ENCODE data around the gene PIP4P1. TPM values are rescaled to one million over a fixed set of nuclear protein-coding genes. Genes with fewer than 3 reads are reported as not detected.
A peak's percentile ranks its signal among the peaks of the same experiment; 100 is the strongest.

PIP4P1 gene
- total RNA-seq, 1 donor from 2014 or later = 40.2 TPM

DNA sequence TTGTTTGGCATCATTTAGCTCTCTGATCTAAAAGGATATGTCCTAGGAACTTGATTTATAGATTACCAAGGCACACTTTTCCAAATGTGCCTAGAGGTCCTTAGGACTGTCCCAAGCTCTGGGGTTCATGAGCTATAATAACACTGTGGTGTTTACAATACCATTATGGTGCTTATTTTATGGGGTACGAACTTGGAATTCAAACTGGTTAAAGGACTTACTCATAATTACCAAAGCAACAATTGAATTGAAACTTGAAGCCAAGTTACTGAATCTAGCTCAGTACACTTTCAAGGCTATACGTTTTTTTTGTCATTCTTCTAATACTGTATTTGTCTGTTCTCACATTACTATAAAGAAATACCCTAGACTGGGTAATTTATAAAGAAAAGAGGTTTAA is 38.3 kb downstream of the PIP4P1 start:
- H3K27ac ChIP-seq = no peak overlapping the region
- H3K4me1 ChIP-seq = peaks cover 4% of the 10 kb centered on the region
- no peaks in the 10 kb centered on the region for H3K27me3 ChIP-seq
- intact Hi-C loops (cut with DNase I) = no loop called here
- TF ChIP-seq, protein P1, sequence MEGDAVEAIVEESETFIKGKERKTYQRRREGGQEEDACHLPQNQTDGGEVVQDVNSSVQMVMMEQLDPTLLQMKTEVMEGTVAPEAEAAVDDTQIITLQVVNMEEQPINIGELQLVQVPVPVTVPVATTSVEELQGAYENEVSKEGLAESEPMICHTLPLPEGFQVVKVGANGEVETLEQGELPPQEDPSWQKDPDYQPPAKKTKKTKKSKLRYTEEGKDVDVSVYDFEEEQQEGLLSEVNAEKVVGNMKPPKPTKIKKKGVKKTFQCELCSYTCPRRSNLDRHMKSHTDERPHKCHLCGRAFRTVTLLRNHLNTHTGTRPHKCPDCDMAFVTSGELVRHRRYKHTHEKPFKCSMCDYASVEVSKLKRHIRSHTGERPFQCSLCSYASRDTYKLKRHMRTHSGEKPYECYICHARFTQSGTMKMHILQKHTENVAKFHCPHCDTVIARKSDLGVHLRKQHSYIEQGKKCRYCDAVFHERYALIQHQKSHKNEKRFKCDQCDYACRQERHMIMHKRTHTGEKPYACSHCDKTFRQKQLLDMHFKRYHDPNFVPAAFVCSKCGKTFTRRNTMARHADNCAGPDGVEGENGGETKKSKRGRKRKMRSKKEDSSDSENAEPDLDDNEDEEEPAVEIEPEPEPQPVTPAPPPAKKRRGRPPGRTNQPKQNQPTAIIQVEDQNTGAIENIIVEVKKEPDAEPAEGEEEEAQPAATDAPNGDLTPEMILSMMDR (IDR thresholded peaks at IDR 0.05) = no peak
- no peak overlapping the region for H3K4me3 ChIP-seq
- no peaks in the 10 kb centered on the region for H3K9me3 ChIP-seq
- H3K36me3 ChIP-seq = no peaks in the 10 kb centered on the region
- ATAC-seq (no peak), DNase-seq (no peak)

DNA sequence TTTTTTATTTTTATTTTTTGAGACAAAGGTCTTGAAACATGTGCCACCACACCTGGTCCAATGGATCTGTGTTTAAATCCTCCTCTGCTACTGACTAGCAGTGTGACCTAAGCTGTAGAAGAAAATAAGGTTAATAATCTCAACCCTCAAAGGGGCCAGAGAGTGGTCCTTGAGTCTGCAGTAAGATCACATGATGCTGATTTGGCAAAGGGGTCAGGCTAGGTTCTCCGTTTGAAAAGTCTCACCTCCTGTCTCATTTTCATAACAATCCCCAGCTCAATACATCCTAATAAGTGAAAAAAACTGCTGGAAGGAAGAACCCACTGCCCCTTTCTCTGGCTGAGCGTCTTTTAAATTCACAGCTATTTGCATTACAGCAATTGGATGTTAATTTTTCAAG is 40.0 kb downstream of the PIP4P1 start:
- Histone ChIP-seq H3K4me3 (no peak overlapping the region), H3K27me3 (no peaks in the 10 kb centered on the region), H3K4me1 (no peaks in the 10 kb centered on the region), H3K36me3 (no peaks in the 10 kb centered on the region), H3K27ac (no peak overlapping the region), H3K9me3 (no peaks in the 10 kb centered on the region)
- ATAC-seq (no peak), DNase-seq (no peak)
- intact Hi-C loops (cut with DNase I) = no loop called here
- TF ChIP-seq, protein P1 (IDR thresholded peaks at IDR 0.05) = no peak

DNA sequence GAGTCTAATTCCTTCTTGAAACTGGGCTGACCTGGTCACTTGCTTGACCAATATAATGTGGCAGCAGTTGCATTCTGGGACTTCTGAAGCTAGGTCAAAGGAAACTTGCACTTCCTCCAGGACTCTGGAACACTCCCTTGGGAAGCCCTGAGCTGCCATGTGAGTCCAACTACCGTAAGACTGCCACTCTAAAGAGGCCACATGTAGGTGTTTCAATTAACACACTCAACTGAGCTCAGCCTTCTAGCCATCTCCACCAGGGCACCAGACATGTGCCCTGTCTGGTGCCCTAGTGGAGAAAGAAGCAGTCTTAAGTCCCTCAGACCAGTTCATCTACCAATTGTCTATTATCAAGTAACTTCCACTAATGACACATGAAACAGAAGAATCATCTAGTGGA is 41.8 kb downstream of the PIP4P1 start:
- H3K27ac ChIP-seq = no peak overlapping the region
- no peaks in the 10 kb centered on the region for H3K9me3 ChIP-seq
- intact Hi-C loops (cut with DNase I) = no loop called here
- H3K36me3 ChIP-seq = no peaks in the 10 kb centered on the region
- TF ChIP-seq, protein P1 (IDR thresholded peaks at IDR 0.05) = no peak
- no peaks in the 10 kb centered on the region for H3K4me1 ChIP-seq
- DNase-seq (no peak), ATAC-seq (peak; percentile 11)
- H3K27me3 ChIP-seq = no peaks in the 10 kb centered on the region
- H3K4me3 ChIP-seq = no peak overlapping the region

DNA sequence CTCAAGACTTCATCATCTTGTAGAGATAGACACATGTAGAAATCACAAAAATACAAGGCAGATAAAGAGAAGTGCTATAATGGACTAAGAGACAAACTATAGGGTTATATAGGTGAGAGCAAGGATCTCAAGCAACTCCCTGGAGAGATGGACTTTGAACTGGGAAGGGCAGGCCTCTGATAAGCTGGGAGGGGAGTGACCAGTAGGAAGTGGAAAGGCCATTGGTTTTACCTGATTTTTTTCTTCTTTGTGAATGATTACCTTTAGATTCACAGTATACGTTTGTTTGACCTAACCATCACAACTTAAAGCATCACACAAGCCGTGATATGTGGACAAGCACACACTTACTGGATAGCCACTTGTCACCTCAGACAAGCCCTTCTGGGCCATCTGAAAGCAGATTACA is 42.7 kb downstream of the PIP4P1 start:
- DNase-seq = no peak
- no peak overlapping the region for H3K27ac ChIP-seq
- TF ChIP-seq, protein P1 (IDR thresholded peaks at IDR 0.05) = no peak
- intact Hi-C loops (cut with DNase I) = no loop called here
- no peak overlapping the region for H3K4me3 ChIP-seq
- no peak for ATAC-seq
- H3K36me3 ChIP-seq = no peaks in the 10 kb centered on the region
- H3K27me3 ChIP-seq = no peaks in the 10 kb centered on the region
- H3K9me3 ChIP-seq = no peaks in the 10 kb centered on the region
- peaks cover 5% of the 10 kb centered on the region for H3K4me1 ChIP-seq

DNA sequence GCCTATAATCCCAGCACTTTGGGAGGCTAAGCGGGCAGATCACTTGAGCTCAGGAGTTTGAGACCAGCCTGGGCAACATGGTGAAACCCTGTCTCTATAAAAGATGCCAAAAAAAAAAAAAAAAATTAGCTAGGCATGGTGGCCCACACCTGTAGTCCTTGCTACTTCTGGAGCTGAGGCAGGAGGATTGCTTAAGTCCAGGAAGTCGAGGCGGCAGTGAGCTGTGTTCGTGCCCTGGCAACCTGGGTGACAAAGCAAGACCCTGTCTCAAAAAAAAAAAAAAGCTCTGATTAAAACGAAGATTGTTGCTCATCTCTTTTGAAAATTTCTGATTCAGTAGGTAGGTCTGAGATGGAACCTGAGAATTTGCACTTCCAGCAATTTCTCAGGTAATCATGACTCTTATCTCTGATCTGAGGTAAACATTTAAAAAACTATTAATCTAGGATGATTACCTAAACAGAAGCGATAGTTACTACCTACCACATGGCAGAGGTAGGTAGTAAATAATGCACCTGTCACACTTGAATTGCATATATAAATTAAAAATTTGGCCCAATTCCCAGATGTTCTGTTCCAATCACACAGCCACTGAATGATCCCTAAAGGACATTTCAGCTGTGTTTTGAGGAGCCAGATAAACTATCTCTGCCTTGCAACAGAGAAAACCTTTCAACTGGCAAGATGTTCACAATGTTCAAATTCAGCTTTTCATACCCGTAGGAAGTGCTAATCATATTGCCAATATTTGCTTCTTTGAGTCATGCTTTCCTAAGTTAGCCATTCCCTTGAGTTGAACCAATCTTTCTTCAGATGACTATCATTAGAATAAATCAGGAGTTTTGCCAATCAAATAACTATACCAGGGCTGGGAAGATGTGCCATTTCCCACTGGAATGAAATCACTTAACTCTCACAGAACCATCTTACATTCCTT is 43.7 kb downstream of the PIP4P1 start:
- ATAC-seq = no peak
- Histone ChIP-seq H3K9me3 (no peaks in the 10 kb centered on the region), H3K4me1 (peaks cover 5% of the 10 kb centered on the region), H3K27ac (no peak overlapping the region), H3K4me3 (no peak overlapping the region), H3K27me3 (no peaks in the 10 kb centered on the region), H3K36me3 (no peaks in the 10 kb centered on the region)
- intact Hi-C loops (cut with DNase I) = no loop called here
- no peak for DNase-seq
- TF ChIP-seq, protein P1 (IDR thresholded peaks at IDR 0.05) = no peak
